ENCODE measurements around the gene TNFRSF18.

The TNFRSF18 gene

GRCh38 chr1:1183833-1184775 lies 22.3 kb downstream of the TNFRSF18 start:
- Mint-ChIP-seq H3K27me3 (ENCODE audit: low read depth) (peaks cover 6% of the 10 kb centered on the region), H3K9me3 (peaks cover 5% of the 10 kb centered on the region), H3K4me1 (peaks cover 5% of the 10 kb centered on the region), H3K36me3 (ENCODE audit: low read depth) (no peaks in the 10 kb centered on the region), H3K4me3 (no peak overlapping the region), H3K27ac (no peak overlapping the region)
- no peak for TF ChIP-seq CTCF (IDR thresholded peaks at IDR 0.05; ENCODE audit: unreplicated experiment in 3 of 3)

GRCh38 chr1:1183221-1183747 lies 23.1 kb downstream of the TNFRSF18 start:
- no peak for TF ChIP-seq CTCF (IDR thresholded peaks at IDR 0.05; ENCODE audit: unreplicated experiment in 3 of 3)
- H3K36me3 Mint-ChIP-seq (ENCODE audit: low read depth) = no peaks in the 10 kb centered on the region
- H3K27me3 Mint-ChIP-seq (ENCODE audit: low read depth) = peaks cover 6% of the 10 kb centered on the region
- no peaks in the 10 kb centered on the region for H3K9me3 Mint-ChIP-seq
- no peak overlapping the region for H3K4me3 Mint-ChIP-seq
- H3K4me1 Mint-ChIP-seq = peaks cover 5% of the 10 kb centered on the region
- H3K27ac Mint-ChIP-seq = no peak overlapping the region

GRCh38 chr1:1182491-1183220 lies 23.7 kb downstream of the TNFRSF18 start:
- Mint-ChIP-seq H3K27me3 (ENCODE audit: low read depth) (peaks cover 6% of the 10 kb centered on the region), H3K36me3 (ENCODE audit: low read depth) (no peaks in the 10 kb centered on the region), H3K4me3 (no peak overlapping the region), H3K9me3 (no peaks in the 10 kb centered on the region), H3K4me1 (peaks cover 5% of the 10 kb centered on the region), H3K27ac (no peak overlapping the region)
- TF ChIP-seq CTCF (IDR thresholded peaks at IDR 0.05; ENCODE audit: unreplicated experiment in 3 of 3) = no peak

- Mint-ChIP-seq H3K4me3 (no peak overlapping the region), H3K36me3 (ENCODE audit: low read depth) (no peaks in the 10 kb centered on the region), H3K27ac (no peak overlapping the region), H3K9me3 (no peaks in the 10 kb centered on the region), H3K27me3 (ENCODE audit: low read depth) (peaks cover 13% of the 10 kb centered on the region), H3K4me1 (peaks cover 7% of the 10 kb centered on the region)
- no peak for TF ChIP-seq CTCF (IDR thresholded peaks at IDR 0.05; ENCODE audit: unreplicated experiment in 3 of 3)
These were observed 24.4 kb downstream of the TNFRSF18 start for GRCh38 chr1:1181938-1182410.

- Mint-ChIP-seq H3K27me3 (ENCODE audit: low read depth) (peaks cover 18% of the 10 kb centered on the region), H3K9me3 (no peaks in the 10 kb centered on the region), H3K4me3 (no peak overlapping the region), H3K36me3 (ENCODE audit: low read depth) (no peaks in the 10 kb centered on the region), H3K4me1 (peaks cover 11% of the 10 kb centered on the region), H3K27ac (peak overlapping the region in 1 of 3 experiments; percentile 10)
- no peak for TF ChIP-seq CTCF (IDR thresholded peaks at IDR 0.05; ENCODE audit: unreplicated experiment in 3 of 3)
These were observed 25.1 kb downstream of the TNFRSF18 start for GRCh38 chr1:1181129-1181937.
